Smooth muscle cell (in vitro differentiated cells): ENCODE data around the gene NEK6. TPM values are rescaled to one million over a fixed set of nuclear protein-coding genes. Genes with fewer than 3 reads are reported as not detected.

ENCODE experiments used
- DNase-seq: peaks from one replicate; lab custom pipeline; 2025; ENCODE audit not compliant: unreplicated experiment; lab: John Stamatoyannopoulos, UW
- H2AFZ ChIP-seq: fragments of 200-600 bp; sonication (generic); 2 replicates; pipeline ENCODE4 v1.6.0; 2016; ENCODE audit warnings: antibody characterized with exemption, low read depth, mild to moderate bottlenecking
- H3F3A ChIP-seq: fragments of 200-600 bp; sonication (generic); 2 replicates; pipeline ENCODE4 v1.6.0; 2017; ENCODE audit warnings: antibody characterized with exemption, low read depth
- H3K27ac ChIP-seq: fragments of 200-600 bp; sonication (generic); 2 replicates; pipeline ENCODE4 v1.5.1; 2016; ENCODE audit warnings: low read depth, mild to moderate bottlenecking
- H3K27me3 ChIP-seq: fragments of 200-600 bp; sonication (generic); 2 replicates; pipeline ENCODE4 v1.6.1; 2016; ENCODE audit warnings: low read depth, mild to moderate bottlenecking
- H3K36me3 ChIP-seq: fragments of 200-600 bp; sonication (generic); 2 replicates; pipeline ENCODE4 v1.5.1; 2016; ENCODE audit warnings: low read depth
- H3K4me1 ChIP-seq: fragments of 200-600 bp; sonication (generic); 2 replicates; pipeline ENCODE4 v1.5.1; 2016; ENCODE audit warnings: low read depth
- H3K4me2 ChIP-seq: fragments of 200-600 bp; sonication (generic); 2 replicates; pipeline ENCODE4 v1.6.0; 2016; ENCODE audit warnings: mild to moderate bottlenecking
- H3K4me3 ChIP-seq: fragments of 200-600 bp; sonication (generic); 2 replicates; pipeline ENCODE4 v1.5.1; 2016; ENCODE audit warnings: mild to moderate bottlenecking
- H3K79me2 ChIP-seq: fragments of 200-600 bp; sonication (generic); 2 replicates; pipeline ENCODE4 v1.6.0; 2016; ENCODE audit warnings: low read depth, mild to moderate bottlenecking
- H3K9ac ChIP-seq: fragments of 200-600 bp; sonication (generic); 2 replicates; pipeline ENCODE4 v1.6.0; 2016; ENCODE audit warnings: low read depth
- H3K9me3 ChIP-seq: fragments of 200-600 bp; sonication (generic); replicated peaks from 2 replicates; pipeline ENCODE4 v1.5.1; 2016; ENCODE audit warnings: low read depth
- H4K20me1 ChIP-seq: fragments of 200-600 bp; sonication (generic); 2 replicates; pipeline ENCODE4 v1.6.0; 2016; ENCODE audit warnings: low read depth
- CTCF ChIP-seq: fragments of 200-600 bp; sonication (generic); IDR thresholded peaks from 2 replicates; pipeline ENCODE4 v1.5.1; 2017; ENCODE audit warnings: borderline replicate concordance, mild to moderate bottlenecking, antibody characterized with exemption; ENCODE audit not compliant: insufficient read depth, poor library complexity, severe bottlenecking
- WGBS: methylation state at CpG from one replicate; pipeline ENCODE4 v1.1.7; 2016; ENCODE audit warnings: low lambda C conversion rate; 5-methylcytosine and 5-hydroxymethylcytosine counted together
- polyA plus RNA-seq: library from polyadenylated mRNA; unstranded; fragments of >200 nt; fragmentation: Nextera tagmentation; extraction: Ambion mirVana; gene quantifications from 2 replicates; pipeline ENCODE4 v1.2.1, GENCODE V29; 2016
- total RNA-seq: library from RNA; depleted of rRNA; stranded (reverse); fragments of >200 nt; gene quantifications from 2 replicates; pipeline ENCODE4 v1.2.3, GENCODE V29; 2014

The NEK6 gene
- total and polyA plus RNA-seq, 2 experiments from 2014 or later: 45.9 to 108 TPM

DNA sequence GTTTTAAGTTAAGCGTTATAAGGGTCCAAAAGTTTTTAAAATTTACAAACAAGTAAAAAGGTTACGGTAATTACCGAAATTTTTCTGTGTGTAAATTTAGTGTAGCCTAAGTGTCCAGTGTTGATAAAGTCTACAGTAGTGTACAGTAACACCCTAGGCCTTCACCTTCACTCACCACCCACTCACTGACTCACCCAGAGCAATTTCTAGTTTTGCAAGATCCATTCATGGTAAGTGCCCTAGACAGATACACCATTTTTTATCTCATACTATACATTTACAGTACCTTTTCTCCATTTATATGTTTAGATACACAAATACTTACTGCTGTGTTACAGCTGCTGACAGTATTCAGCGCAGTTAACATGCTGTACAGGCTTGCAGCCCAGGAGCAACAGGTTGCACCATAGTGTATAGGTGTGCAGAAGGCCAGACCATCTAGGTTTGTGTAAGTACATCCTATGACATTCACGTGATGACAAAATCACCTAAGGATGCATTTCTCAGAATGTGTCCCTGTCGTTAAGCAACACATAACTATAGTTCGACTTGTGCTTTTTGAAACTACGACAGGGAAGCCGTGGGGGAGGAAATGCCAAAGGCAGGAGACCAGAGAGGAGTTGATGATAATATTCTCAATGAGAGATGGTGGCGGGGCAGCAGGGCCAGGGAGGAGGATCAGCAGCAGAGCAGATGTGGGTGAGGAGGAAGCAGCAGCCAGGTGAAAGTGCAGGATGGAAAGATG is 108.9 kb downstream of the NEK6 start:
- Histone ChIP-seq H3K79me2 (peaks cover 36% of the 10 kb centered on the region), H3K4me2 (no peak overlapping the region), H3K4me3 (no peak overlapping the region), H3K36me3 (no peaks in the 10 kb centered on the region), H3K27me3 (no peaks in the 10 kb centered on the region), H3F3A (no peaks in the 10 kb centered on the region), H3K9ac (no peak overlapping the region), H4K20me1 (peaks cover 100% of the 10 kb centered on the region), H3K9me3 (no peaks in the 10 kb centered on the region), H2AFZ (no peak overlapping the region), H3K4me1 (no peaks in the 10 kb centered on the region), H3K27ac (peak overlapping the region; percentile 48)
- 85% methylated on average over 10 of the region's 10 CpGs for WGBS
- TF ChIP-seq CTCF: no peak
- no peak for DNase-seq

DNA sequence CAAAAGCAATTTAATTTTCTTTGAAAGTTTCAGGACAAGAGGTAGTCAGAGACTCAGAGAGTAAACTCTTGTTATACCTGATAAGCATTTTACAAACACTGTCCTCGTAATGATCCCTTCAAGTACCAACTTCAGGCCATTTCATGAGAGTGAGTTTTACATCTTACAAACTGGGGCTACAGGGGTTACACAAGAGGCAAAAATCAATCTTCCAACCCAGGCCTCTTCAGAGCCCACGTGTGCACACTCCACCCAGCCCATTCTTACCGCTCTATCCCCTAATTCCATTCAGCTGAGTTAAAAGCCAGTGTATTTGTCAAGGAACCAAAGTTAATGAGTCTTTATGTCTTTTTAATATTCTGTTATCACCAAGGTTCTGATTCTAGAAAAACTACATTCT is 110.9 kb downstream of the NEK6 start:
- no peak overlapping the region for H3K27ac ChIP-seq

GRCh38 chr9:124369231-124369797 is 111.6 kb downstream of the NEK6 start:
- Histone ChIP-seq H3K79me2 (peaks cover 44% of the 10 kb centered on the region), H2AFZ (no peak overlapping the region), H3K4me3 (no peak overlapping the region), H4K20me1 (peaks cover 100% of the 10 kb centered on the region), H3K27ac (no peak overlapping the region), H3F3A (no peaks in the 10 kb centered on the region), H3K27me3 (no peaks in the 10 kb centered on the region), H3K36me3 (peaks cover 7% of the 10 kb centered on the region), H3K9ac (no peak overlapping the region), H3K4me2 (no peak overlapping the region), H3K4me1 (no peaks in the 10 kb centered on the region), H3K9me3 (peaks cover 3% of the 10 kb centered on the region)
- no peak for DNase-seq
- WGBS: 65% methylated on average over 9 of the region's 9 CpGs
- TF ChIP-seq CTCF: no peak

More for the DNA sequence above, 110.9 kb downstream of the NEK6 start:
- Histone ChIP-seq H3K9ac (no peak overlapping the region), H2AFZ (no peak overlapping the region), H3K4me1 (no peaks in the 10 kb centered on the region), H3K79me2 (peaks cover 43% of the 10 kb centered on the region), H3K27me3 (no peaks in the 10 kb centered on the region), H3K36me3 (peaks cover 2% of the 10 kb centered on the region), H3K4me2 (no peak overlapping the region), H3K4me3 (no peak overlapping the region), H3F3A (no peaks in the 10 kb centered on the region), H4K20me1 (peaks cover 100% of the 10 kb centered on the region), H3K9me3 (no peaks in the 10 kb centered on the region)
- DNase-seq: no peak
- TF ChIP-seq CTCF: no peak
- WGBS: 86% methylated on average over 3 of the region's 3 CpGs
